ENCODE data around the gene MGRN1.
A peak's percentile ranks its signal among the peaks of the same experiment; 100 is the strongest.

Gene MGRN1

GRCh38 chr16:4693956-4694641 is 69.5 kb downstream of the MGRN1 start:
- ChIA-PET POLR2A (interaction anchor here (0.6 to 2.2 kb wide), 7 partner anchors 10 to 140 kb away, joined by 3 to 8 read pairs (median 4); partner anchors contain the start of genes ANKS3 and DNAAF8), CTCF (no interaction called here)
- H3K36me3 ChIP-seq (ENCODE audit: control insufficient read depth in 2 of 2, insufficient read depth in 1 of 2, low read length in 2 of 2): peaks cover 0 to 50% of the 10 kb centered on the region in 2 experiments; a peak in 1 of 3 replicates
- H3K27ac ChIP-seq (ENCODE audit: extremely low read depth, low read depth, low read length): peak overlapping the region; percentile 79; the same call in 1 of the 2 replicates
- no peaks in the 10 kb centered on the region for H3K9me3 ChIP-seq (ENCODE audit: control insufficient read depth, insufficient read depth, low read depth, low read length)
- peak overlapping the region; percentile 89 for H3K4me3 ChIP-seq (ENCODE audit: low read depth, low read length)
- H3K4me1 ChIP-seq (ENCODE audit: control insufficient read depth, insufficient read depth, low read length): peaks cover 4% of the 10 kb centered on the region; the same call in 1 of the 2 replicates
- TF ChIP-seq PRDM10 (tag by site-specific recombination; IDR thresholded peaks at IDR 0.05) (no peak), ZNF248 (tag by site-specific recombination; IDR thresholded peaks at IDR 0.05) (no peak), ZNF704 (tag by site-specific recombination; IDR thresholded peaks at IDR 0.05) (no peak), KLF7 (tag by site-specific recombination; IDR thresholded peaks at IDR 0.05; ENCODE audit: borderline replicate concordance) (no peak), PRDM6 (tag by site-specific recombination; IDR thresholded peaks at IDR 0.05) (no peak), ZNF521 (tag by site-specific recombination; IDR thresholded peaks at IDR 0.05) (no peak), ZNF23 (tag by site-specific recombination; IDR thresholded peaks at IDR 0.05; ENCODE audit: borderline replicate concordance) (no peak), ZBTB7A (tag by site-specific recombination; IDR thresholded peaks at IDR 0.05; ENCODE audit: low read depth) (no peak), ZNF404 (tag by site-specific recombination; IDR thresholded peaks at IDR 0.05) (no peak), BCL6B (tag by site-specific recombination; IDR thresholded peaks at IDR 0.05) (no peak), ZBTB11 (tag by site-specific recombination; conservative IDR thresholded peaks at IDR 0.05; ENCODE audit: low read depth) (no peak), ZIC2 (tag by site-specific recombination; IDR thresholded peaks at IDR 0.05) (0 out of 2 replicates have a peak, but pooled peaks have one; percentile 47), ZNF157 (tag by site-specific recombination; IDR thresholded peaks at IDR 0.05) (no peak), ZNF398 (tag by site-specific recombination; IDR thresholded peaks at IDR 0.05) (peak; percentile 72), ZNF837 (tag by site-specific recombination; IDR thresholded peaks at IDR 0.05) (no peak), ZNF302 (tag by site-specific recombination; IDR thresholded peaks at IDR 0.05; ENCODE audit: low read depth) (no peak), PRDM1 (tag by site-specific recombination; IDR thresholded peaks at IDR 0.05) (no peak), SP7 (tag by site-specific recombination; IDR thresholded peaks at IDR 0.05) (no peak), ZBTB26 (tag by site-specific recombination; optimal IDR thresholded peaks at IDR 0.05) (peak; percentile 85), ZSCAN5A (tag by site-specific recombination; IDR thresholded peaks at IDR 0.05) (0 out of 2 replicates have a peak, but pooled peaks have one; percentile 30)
